ENCODE results near the gene TTI1.
A peak's percentile ranks its signal among the peaks of the same experiment; 100 is the strongest.

TTI1 gene

GRCh38 chr20:38008233-38008944 is 24.9 kb downstream of the TTI1 start:
- no peak for DNase-seq

- DNase-seq, result no peak
Observed at GRCh38 chr20:38007526-38007925, 25.7 kb downstream of the TTI1 start.

- DNase-seq, result no peak
Observed at GRCh38 chr20:38005903-38006302, 27.4 kb downstream of the TTI1 start.

GRCh38 chr20:38004416-38004815 is 28.8 kb downstream of the TTI1 start:
- no peak for DNase-seq

GRCh38 chr20:38002422-38002821 is 30.8 kb downstream of the TTI1 start:
- DNase-seq, result no peak

- DNase-seq, result no peak
Observed at GRCh38 chr20:38001981-38002380, 31.3 kb downstream of the TTI1 start.

- DNase-seq, result peak; percentile 7
Observed at GRCh38 chr20:38001173-38001875, 31.9 kb downstream of the TTI1 start.

- no peak for DNase-seq
Observed at GRCh38 chr20:38000293-38000692, 33.0 kb downstream of the TTI1 start.

- DNase-seq, result no peak
Observed at GRCh38 chr20:37999526-38000263, 33.6 kb downstream of the TTI1 start.

- DNase-seq, result no peak
Observed at GRCh38 chr20:37997516-37997915, 35.7 kb downstream of the TTI1 start.

GRCh38 chr20:37995856-37996605 is 37.2 kb downstream of the TTI1 start:
- no peak for DNase-seq

GRCh38 chr20:37994512-37994911 is 38.7 kb downstream of the TTI1 start:
- no peak for DNase-seq

GRCh38 chr20:37992802-37993409 is 40.4 kb downstream of the TTI1 start:
- peak; percentile 10 for DNase-seq

GRCh38 chr20:37991908-37992307 is 41.3 kb downstream of the TTI1 start:
- DNase-seq, result no peak

- no peak for DNase-seq
Observed at GRCh38 chr20:37991157-37991866, 41.9 kb downstream of the TTI1 start.

GRCh38 chr20:37990571-37991151 is 42.6 kb downstream of the TTI1 start:
- peak; percentile 61 for DNase-seq

- DNase-seq, result no peak
Observed at GRCh38 chr20:37989601-37990295, 43.5 kb downstream of the TTI1 start.

GRCh38 chr20:37988306-37988954 is 44.8 kb downstream of the TTI1 start:
- DNase-seq, result no peak

- DNase-seq, result no peak
Observed at GRCh38 chr20:37987602-37988290, 45.5 kb downstream of the TTI1 start.
